Prostate gland (tissue), 2 donors: ENCODE results near the gene WDR4. TPM values are rescaled to one million over a fixed set of nuclear protein-coding genes. Genes with fewer than 3 reads are reported as not detected.

Source experiments
- DNase-seq: peaks from one replicate; pipeline ENCODE4 v3.0.0-alpha.2; 2019; ENCODE audit warnings: low spot score
- H3K27ac ChIP-seq, 2 donors: fragments of 200-600 bp; sonication (generic); 2 replicates each; pipeline ENCODE4 v1.5.1; 2017 to 2019
- H3K27me3 ChIP-seq: fragments of 200-600 bp; sonication (generic); replicated peaks from 2 replicates; pipeline ENCODE4 v1.5.1; 2019; ENCODE audit not compliant: insufficient read depth
- H3K36me3 ChIP-seq, 2 donors: fragments of 200-600 bp; sonication (generic); 1 replicate in 1 of 2; 2 replicates in 1 of 2; pipeline versions ENCODE4 v1.5.1 to v1.8.1; 2017 to 2019
- H3K4me1 ChIP-seq: fragments of 200-600 bp; sonication (generic); replicated peaks from 2 replicates; pipeline ENCODE4 v1.5.1; 2019
- H3K4me3 ChIP-seq, 2 donors: fragments of 200-600 bp; sonication (generic); 2 replicates each; pipeline ENCODE4 v1.5.1; 2017 to 2019
- H3K9me3 ChIP-seq: fragments of 200-600 bp; sonication (generic); 2 replicates; pipeline ENCODE4 v1.5.1; 2017
- POLR2A ChIP-seq: fragments of 450-650 bp; IDR thresholded peaks from one replicate; pipeline ENCODE4 v1.6.1; 2016; ENCODE audit warnings: antibody characterized with exemption, mild to moderate bottlenecking
- POLR2AphosphoS5 ChIP-seq: sonication (generic); formaldehyde crosslinking; IDR thresholded peaks from one replicate; pipeline ENCODE4 v1.6.1; 2017; ENCODE audit warnings: antibody characterized with exemption
- WGBS: methylation state at CpG from one replicate; pipeline ENCODE4 v1.1.5; 2018; 5-methylcytosine and 5-hydroxymethylcytosine counted together
- intact Hi-C: fragments of 100-400 bp; cut with DNase I; formaldehyde crosslinking; loops from one replicate; pipeline ENCODE4 v1.14.2; 2022
- total RNA-seq, 2 donors: library from RNA; depleted of rRNA; stranded (reverse); fragments of >200 nt; gene quantifications; one replicate each; pipeline ENCODE4 v1.1.0, GENCODE V29; 2016
- TF ChIP-seq, protein P1 (sequence below), 4 experiments: fragments of 200-600 bp in 2 of 4; fragments of 450-650 bp in 2 of 4; sonication (generic) in 2 of 4; IDR thresholded peaks; 1 replicate in 3 of 4; 2 replicates in 1 of 4; pipeline ENCODE4 v1.5.1; 2016 to 2019; ENCODE audit warnings: antibody characterized with exemption in 4 of 4, mild to moderate bottlenecking in 2 of 4, moderate library complexity in 2 of 4

Gene WDR4
- total RNA-seq, 2 donors from 2014 or later = 7.0 to 11.9 TPM

DNA sequence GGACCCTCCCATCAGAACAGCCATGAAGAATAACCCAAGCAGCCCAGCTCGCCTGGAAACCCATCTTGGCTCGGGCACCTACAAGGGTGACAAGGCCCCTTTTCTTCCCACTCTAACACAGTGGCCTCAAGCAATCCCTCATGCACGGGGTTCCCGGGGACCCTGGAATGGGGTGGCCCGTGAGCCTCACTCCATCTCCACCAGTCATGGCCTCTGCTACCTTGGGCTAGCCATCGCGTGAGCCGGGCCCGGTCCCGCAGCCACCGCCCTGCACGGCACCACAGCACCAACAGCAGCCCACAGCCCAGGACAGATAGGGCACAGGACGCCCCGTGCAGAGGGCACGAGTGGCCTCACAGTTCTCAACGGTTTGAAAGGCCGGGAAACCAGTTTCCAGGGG, 19.0 kb downstream of the WDR4 start:
- DNase-seq = no peak
- H3K4me3 ChIP-seq = no peak overlapping the region
- no peaks in the 10 kb centered on the region for H3K4me1 ChIP-seq
- TF ChIP-seq POLR2A = no peak
- intact Hi-C loops = no loop called here
- no peaks in the 10 kb centered on the region for H3K9me3 ChIP-seq
- WGBS = 100% methylated on average over 13 of the region's 17 CpGs
- peaks cover 9 to 16% of the 10 kb centered on the region in 2 donors for H3K36me3 ChIP-seq
- no peak overlapping the region for H3K27ac ChIP-seq
- no peaks in the 10 kb centered on the region for H3K27me3 ChIP-seq

DNA sequence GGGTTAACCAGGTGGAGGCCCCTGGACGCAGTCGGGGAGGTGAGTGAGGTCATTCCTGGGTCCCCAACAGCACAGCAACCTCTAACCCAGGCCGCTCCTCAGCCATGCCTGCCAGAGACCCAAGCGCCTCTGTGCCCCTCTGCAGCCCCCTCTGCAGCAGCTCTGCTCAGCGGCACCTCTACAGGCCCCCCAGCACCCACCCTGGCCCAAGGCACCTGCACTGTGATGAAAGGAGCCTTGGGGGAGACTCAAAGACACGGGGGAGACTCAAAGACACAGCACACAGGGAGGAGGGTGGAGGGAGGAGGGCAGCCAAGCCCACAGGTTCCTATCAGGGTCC, 19.5 kb downstream of the WDR4 start:
- no peak for DNase-seq
- H3K36me3 ChIP-seq = peaks cover 10 to 20% of the 10 kb centered on the region in 2 donors
- no peak overlapping the region for H3K4me3 ChIP-seq
- H3K9me3 ChIP-seq = no peaks in the 10 kb centered on the region
- H3K4me1 ChIP-seq = no peaks in the 10 kb centered on the region
- intact Hi-C loops = no loop called here
- TF ChIP-seq POLR2AphosphoS5 = no peak
- TF ChIP-seq, protein P1, sequence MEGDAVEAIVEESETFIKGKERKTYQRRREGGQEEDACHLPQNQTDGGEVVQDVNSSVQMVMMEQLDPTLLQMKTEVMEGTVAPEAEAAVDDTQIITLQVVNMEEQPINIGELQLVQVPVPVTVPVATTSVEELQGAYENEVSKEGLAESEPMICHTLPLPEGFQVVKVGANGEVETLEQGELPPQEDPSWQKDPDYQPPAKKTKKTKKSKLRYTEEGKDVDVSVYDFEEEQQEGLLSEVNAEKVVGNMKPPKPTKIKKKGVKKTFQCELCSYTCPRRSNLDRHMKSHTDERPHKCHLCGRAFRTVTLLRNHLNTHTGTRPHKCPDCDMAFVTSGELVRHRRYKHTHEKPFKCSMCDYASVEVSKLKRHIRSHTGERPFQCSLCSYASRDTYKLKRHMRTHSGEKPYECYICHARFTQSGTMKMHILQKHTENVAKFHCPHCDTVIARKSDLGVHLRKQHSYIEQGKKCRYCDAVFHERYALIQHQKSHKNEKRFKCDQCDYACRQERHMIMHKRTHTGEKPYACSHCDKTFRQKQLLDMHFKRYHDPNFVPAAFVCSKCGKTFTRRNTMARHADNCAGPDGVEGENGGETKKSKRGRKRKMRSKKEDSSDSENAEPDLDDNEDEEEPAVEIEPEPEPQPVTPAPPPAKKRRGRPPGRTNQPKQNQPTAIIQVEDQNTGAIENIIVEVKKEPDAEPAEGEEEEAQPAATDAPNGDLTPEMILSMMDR (IDR thresholded peaks at IDR 0.05) = no peak
- no peak for TF ChIP-seq POLR2A
- no peak overlapping the region for H3K27ac ChIP-seq
- WGBS = 96% methylated on average over 6 of the region's 6 CpGs
- H3K27me3 ChIP-seq = no peaks in the 10 kb centered on the region

DNA sequence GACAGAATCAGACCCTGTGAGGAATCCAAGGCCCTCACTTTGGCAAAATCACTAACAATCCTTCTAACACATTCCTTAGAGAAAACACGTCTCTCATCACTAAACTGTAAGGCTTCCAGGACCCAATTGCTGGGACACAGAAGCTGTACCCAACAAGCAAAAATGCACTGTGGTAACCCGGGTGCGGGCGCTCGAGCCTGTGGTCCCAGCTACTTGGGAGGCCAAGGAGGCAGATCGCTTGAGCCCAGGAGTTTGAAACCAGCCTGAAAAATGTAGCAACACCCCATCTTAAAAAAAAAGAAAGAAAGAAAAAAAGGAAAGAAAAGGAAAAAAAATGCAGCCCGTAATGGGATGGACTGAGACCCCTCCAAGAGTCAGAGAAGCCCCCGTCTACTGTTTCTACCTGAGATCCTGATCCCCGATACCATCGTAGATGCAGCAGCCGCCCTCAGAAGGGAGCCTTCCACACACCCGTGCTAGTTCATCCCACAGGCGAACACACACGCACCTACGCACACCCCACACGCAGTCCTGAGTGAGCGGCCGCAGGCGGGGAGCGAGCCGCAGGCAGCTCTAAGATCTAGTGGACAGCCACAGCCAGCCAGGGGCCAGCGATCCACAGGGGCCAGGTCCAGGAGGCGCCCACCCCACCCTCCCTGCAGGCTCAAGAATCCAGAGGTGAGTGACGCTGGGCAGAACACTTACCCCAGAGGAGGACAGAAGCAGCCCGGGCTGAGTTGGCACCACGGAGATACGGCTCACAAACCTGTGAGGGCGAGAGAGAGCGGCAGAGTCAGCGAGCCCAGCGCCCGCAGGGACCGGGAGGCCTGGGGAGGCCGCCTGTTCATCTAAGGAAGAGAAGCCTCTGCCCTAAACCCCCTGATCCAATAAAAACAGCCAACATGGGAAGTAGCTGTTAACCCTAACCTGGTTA, 20.1 kb downstream of the WDR4 start:
- Histone ChIP-seq H3K27me3 (no peaks in the 10 kb centered on the region), H3K4me3 (no peak overlapping the region), H3K36me3 (peaks cover 10 to 21% of the 10 kb centered on the region in 2 donors), H3K4me1 (no peaks in the 10 kb centered on the region), H3K27ac (no peak overlapping the region), H3K9me3 (no peaks in the 10 kb centered on the region)
- no peak for DNase-seq
- TF ChIP-seq POLR2AphosphoS5 = no peak
- TF ChIP-seq POLR2A = no peak
- TF ChIP-seq, protein P1 (IDR thresholded peaks at IDR 0.05) = no peak
- WGBS = 92% methylated on average over 33 of the region's 34 CpGs
- intact Hi-C loops = no loop called here

DNA sequence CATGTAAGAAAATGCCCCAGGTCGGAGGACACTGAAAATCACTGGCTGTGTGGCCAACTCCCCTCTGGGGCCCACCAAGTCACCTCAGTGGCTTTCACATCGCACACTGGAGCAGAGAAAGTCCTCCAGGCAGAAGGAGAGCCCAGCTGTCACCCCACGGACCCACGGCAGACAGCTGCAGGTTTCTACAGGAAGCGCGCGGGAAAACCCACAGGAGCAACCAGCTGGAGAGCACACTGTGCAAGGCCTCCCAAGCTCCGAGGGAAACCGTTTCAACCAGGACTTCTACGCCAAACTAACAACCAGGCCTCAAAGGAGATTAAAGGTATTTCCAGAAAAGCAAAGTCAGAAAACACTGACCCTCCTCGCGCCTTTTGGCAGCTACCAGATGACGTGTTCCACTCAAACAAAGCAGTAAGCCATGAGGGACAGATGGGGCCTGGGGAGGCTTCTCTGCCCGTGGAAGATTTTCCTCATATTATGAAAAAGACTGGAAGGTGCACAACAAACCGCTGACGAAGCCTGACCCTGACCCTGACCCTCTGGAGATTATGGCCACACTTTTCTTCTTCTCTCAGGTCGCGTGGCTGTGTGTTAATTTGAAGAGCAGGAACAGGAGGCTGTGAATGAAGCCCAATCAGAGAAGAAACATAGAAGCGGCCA, 21.0 kb downstream of the WDR4 start:
- DNase-seq = no peak
- Histone ChIP-seq H3K27me3 (no peaks in the 10 kb centered on the region), H3K36me3 (peaks cover 13 to 21% of the 10 kb centered on the region in 2 donors), H3K27ac (no peak overlapping the region), H3K4me3 (no peak overlapping the region), H3K9me3 (no peaks in the 10 kb centered on the region), H3K4me1 (no peaks in the 10 kb centered on the region)
- intact Hi-C loops = no loop called here
- 94% methylated on average over 19 of the region's 19 CpGs for WGBS
- TF ChIP-seq, protein P1 (IDR thresholded peaks at IDR 0.05) = no peak
- TF ChIP-seq POLR2AphosphoS5 (no peak), POLR2A (no peak)

DNA sequence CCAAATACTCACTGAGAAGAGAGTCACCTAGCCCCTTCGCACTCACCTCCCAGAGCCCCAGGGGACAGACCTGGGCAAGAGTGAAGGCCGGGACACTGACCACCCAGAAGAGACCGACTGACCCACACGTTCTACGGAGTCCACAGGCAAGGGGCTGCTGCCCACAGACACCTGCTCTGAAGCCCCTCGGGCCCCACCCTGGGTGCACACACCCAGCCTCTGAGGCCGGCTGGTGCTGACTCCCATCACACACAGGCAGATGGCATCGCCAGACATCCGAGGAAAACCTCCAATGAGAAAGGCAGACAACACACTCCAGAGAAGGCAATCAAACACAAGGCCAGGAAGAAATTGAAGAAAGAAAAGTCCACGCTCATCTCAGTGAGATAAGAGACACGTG, 22.1 kb downstream of the WDR4 start:
- peaks cover 13 to 21% of the 10 kb centered on the region in 2 donors for H3K36me3 ChIP-seq
- H3K27me3 ChIP-seq = no peaks in the 10 kb centered on the region
- no peaks in the 10 kb centered on the region for H3K4me1 ChIP-seq
- intact Hi-C loops = no loop called here
- no peak overlapping the region for H3K27ac ChIP-seq
- H3K4me3 ChIP-seq = no peak overlapping the region
- TF ChIP-seq POLR2A (no peak), POLR2AphosphoS5 (no peak)
- TF ChIP-seq, protein P1 (IDR thresholded peaks at IDR 0.05) = no peak
- 94% methylated on average over 11 of the region's 11 CpGs for WGBS
- no peaks in the 10 kb centered on the region for H3K9me3 ChIP-seq
- DNase-seq = no peak
